HCT116 (cell line): ENCODE measurements around the gene ATP8A2.

Experiments
- EZH2 ChIP-seq: fragments of 200-600 bp; sonication (generic); IDR thresholded peaks from 2 replicates; pipeline ENCODE4 v1.6.1; 2017; ENCODE audit warnings: antibody characterized with exemption, mixed run types
- FOSL1 ChIP-seq: IDR thresholded peaks from 2 replicates; pipeline ENCODE4 v1.6.1; 2012; ENCODE audit warnings: low read depth
- POLR2A ChIP-seq: IDR thresholded peaks from 2 replicates; pipeline ENCODE4 v1.7.0; 2011; ENCODE audit warnings: borderline replicate concordance; ENCODE audit not compliant: insufficient read depth, insufficient read length; ENCODE audit errors: extremely low read depth
- POLR2AphosphoS5 ChIP-seq: IDR thresholded peaks from 2 replicates; pipeline ENCODE4 v1.6.1; 2011; ENCODE audit warnings: mild to moderate bottlenecking, low read depth, low read length, moderate library complexity
- TCF7L2 ChIP-seq: IDR thresholded peaks from 2 replicates; pipeline ENCODE4 v1.7.0; 2011; ENCODE audit warnings: borderline replicate concordance, inconsistent platforms; ENCODE audit not compliant: insufficient read depth, insufficient read length; ENCODE audit errors: extremely low read depth
- YY1 ChIP-seq: IDR thresholded peaks from 2 replicates; pipeline ENCODE4 v1.6.1; 2011; ENCODE audit warnings: low read length, low read depth, moderate library complexity, mild to moderate bottlenecking; ENCODE audit not compliant: insufficient replicate concordance; ENCODE audit errors: extremely low read depth
- TF ChIP-seq, protein P1 (sequence below): IDR thresholded peaks from 2 replicates; pipeline ENCODE4 v1.6.1; 2011; ENCODE audit warnings: mild to moderate bottlenecking, low read length, moderate library complexity; ENCODE audit not compliant: insufficient replicate concordance; ENCODE audit errors: extremely low read depth
- TF ChIP-seq, protein P2 (sequence below), 3 experiments: fragments of 200-600 bp in 1 of 3; sonication (generic) in 1 of 3; IDR thresholded peaks in 2 of 3; conservative IDR thresholded peaks in 1 of 3; 2 replicates each; pipeline ENCODE4 v1.5.1; 2012 to 2017; ENCODE audit warnings: low read depth in 2 of 3, low read length in 2 of 3, antibody characterized with exemption in 1 of 3, borderline replicate concordance in 1 of 3, control low read depth in 1 of 3, mild to moderate bottlenecking in 1 of 3, mixed read lengths in 1 of 3, mixed run types in 1 of 3, moderate library complexity in 1 of 3; ENCODE audit not compliant: insufficient read depth in 1 of 3
- TF ChIP-seq, protein P3 (sequence below): IDR thresholded peaks from 2 replicates; pipeline ENCODE4 v1.6.1; 2012
- TF ChIP-seq, protein P4 (sequence below): IDR thresholded peaks from 2 replicates; pipeline ENCODE4 v1.6.1; 2012; ENCODE audit warnings: low read depth

DNA sequence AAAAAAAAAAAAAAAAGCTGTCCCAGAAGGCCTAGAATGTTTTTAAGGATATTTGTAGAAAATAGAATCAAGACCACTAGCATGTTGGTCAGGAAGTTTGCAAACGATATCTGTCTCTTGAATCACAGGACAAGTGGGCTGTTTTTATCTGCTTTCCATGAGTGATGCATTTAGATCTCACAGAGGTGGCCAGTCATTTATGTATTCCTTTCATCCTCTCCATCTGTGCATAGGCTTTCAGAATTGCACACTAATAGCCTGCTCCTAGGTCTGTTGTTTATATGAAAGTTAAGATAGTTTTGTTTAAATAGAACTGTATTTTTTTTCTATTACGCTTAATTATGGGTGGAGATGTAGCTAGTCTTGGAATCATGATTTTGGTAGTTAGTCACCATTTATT, 390.5 kb downstream of the ATP8A2 start:
- TF ChIP-seq, protein P1, sequence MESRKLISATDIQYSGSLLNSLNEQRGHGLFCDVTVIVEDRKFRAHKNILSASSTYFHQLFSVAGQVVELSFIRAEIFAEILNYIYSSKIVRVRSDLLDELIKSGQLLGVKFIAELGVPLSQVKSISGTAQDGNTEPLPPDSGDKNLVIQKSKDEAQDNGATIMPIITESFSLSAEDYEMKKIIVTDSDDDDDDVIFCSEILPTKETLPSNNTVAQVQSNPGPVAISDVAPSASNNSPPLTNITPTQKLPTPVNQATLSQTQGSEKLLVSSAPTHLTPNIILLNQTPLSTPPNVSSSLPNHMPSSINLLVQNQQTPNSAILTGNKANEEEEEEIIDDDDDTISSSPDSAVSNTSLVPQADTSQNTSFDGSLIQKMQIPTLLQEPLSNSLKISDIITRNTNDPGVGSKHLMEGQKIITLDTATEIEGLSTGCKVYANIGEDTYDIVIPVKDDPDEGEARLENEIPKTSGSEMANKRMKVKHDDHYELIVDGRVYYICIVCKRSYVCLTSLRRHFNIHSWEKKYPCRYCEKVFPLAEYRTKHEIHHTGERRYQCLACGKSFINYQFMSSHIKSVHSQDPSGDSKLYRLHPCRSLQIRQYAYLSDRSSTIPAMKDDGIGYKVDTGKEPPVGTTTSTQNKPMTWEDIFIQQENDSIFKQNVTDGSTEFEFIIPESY, result no peak
- TF ChIP-seq, protein P2, sequence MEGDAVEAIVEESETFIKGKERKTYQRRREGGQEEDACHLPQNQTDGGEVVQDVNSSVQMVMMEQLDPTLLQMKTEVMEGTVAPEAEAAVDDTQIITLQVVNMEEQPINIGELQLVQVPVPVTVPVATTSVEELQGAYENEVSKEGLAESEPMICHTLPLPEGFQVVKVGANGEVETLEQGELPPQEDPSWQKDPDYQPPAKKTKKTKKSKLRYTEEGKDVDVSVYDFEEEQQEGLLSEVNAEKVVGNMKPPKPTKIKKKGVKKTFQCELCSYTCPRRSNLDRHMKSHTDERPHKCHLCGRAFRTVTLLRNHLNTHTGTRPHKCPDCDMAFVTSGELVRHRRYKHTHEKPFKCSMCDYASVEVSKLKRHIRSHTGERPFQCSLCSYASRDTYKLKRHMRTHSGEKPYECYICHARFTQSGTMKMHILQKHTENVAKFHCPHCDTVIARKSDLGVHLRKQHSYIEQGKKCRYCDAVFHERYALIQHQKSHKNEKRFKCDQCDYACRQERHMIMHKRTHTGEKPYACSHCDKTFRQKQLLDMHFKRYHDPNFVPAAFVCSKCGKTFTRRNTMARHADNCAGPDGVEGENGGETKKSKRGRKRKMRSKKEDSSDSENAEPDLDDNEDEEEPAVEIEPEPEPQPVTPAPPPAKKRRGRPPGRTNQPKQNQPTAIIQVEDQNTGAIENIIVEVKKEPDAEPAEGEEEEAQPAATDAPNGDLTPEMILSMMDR (IDR thresholded peaks at IDR 0.05 in 2 of 3, conservative IDR thresholded peaks at IDR 0.05 in 1 of 3; ENCODE audit: borderline replicate concordance in 1 of 3, insufficient read depth in 1 of 3, low read depth in 2 of 3, low read length in 2 of 3), result no peak
- TF ChIP-seq FOSL1, result no peak
- no peak for TF ChIP-seq YY1
- TF ChIP-seq TCF7L2, result no peak
- no peak for TF ChIP-seq POLR2A
- no peak for TF ChIP-seq POLR2AphosphoS5
- TF ChIP-seq, protein P3, sequence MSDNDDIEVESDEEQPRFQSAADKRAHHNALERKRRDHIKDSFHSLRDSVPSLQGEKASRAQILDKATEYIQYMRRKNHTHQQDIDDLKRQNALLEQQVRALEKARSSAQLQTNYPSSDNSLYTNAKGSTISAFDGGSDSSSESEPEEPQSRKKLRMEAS, result no peak
- no peak for TF ChIP-seq EZH2
- TF ChIP-seq, protein P4, sequence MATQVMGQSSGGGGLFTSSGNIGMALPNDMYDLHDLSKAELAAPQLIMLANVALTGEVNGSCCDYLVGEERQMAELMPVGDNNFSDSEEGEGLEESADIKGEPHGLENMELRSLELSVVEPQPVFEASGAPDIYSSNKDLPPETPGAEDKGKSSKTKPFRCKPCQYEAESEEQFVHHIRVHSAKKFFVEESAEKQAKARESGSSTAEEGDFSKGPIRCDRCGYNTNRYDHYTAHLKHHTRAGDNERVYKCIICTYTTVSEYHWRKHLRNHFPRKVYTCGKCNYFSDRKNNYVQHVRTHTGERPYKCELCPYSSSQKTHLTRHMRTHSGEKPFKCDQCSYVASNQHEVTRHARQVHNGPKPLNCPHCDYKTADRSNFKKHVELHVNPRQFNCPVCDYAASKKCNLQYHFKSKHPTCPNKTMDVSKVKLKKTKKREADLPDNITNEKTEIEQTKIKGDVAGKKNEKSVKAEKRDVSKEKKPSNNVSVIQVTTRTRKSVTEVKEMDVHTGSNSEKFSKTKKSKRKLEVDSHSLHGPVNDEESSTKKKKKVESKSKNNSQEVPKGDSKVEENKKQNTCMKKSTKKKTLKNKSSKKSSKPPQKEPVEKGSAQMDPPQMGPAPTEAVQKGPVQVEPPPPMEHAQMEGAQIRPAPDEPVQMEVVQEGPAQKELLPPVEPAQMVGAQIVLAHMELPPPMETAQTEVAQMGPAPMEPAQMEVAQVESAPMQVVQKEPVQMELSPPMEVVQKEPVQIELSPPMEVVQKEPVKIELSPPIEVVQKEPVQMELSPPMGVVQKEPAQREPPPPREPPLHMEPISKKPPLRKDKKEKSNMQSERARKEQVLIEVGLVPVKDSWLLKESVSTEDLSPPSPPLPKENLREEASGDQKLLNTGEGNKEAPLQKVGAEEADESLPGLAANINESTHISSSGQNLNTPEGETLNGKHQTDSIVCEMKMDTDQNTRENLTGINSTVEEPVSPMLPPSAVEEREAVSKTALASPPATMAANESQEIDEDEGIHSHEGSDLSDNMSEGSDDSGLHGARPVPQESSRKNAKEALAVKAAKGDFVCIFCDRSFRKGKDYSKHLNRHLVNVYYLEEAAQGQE, result no peak
